HCT116 (cell line): ENCODE results near the gene CHPT1.

Experiments
- CTCF ChIP-seq, 3 experiments: fragments of 200-600 bp in 1 of 3; sonication (generic) in 1 of 3; IDR thresholded peaks in 2 of 3; conservative IDR thresholded peaks in 1 of 3; 2 replicates each; pipeline ENCODE4 v1.5.1; 2012 to 2017; ENCODE audit warnings: low read depth in 2 of 3, low read length in 2 of 3, antibody characterized with exemption in 1 of 3, borderline replicate concordance in 1 of 3, control low read depth in 1 of 3, mild to moderate bottlenecking in 1 of 3, mixed read lengths in 1 of 3, mixed run types in 1 of 3, moderate library complexity in 1 of 3; ENCODE audit not compliant: insufficient read depth in 1 of 3
- EGR1 ChIP-seq: IDR thresholded peaks from 2 replicates; pipeline ENCODE4 v1.6.1; 2012; ENCODE audit warnings: low read depth
- EZH2phosphoT487 ChIP-seq: fragments of 200-600 bp; IDR thresholded peaks from 2 replicates; pipeline ENCODE4 v1.6.1; 2018; ENCODE audit warnings: antibody characterized with exemption, borderline replicate concordance
- POLR2A ChIP-seq: IDR thresholded peaks from 2 replicates; pipeline ENCODE4 v1.7.0; 2011; ENCODE audit warnings: borderline replicate concordance; ENCODE audit not compliant: insufficient read depth, insufficient read length; ENCODE audit errors: extremely low read depth
- POLR2AphosphoS5 ChIP-seq: IDR thresholded peaks from 2 replicates; pipeline ENCODE4 v1.6.1; 2011; ENCODE audit warnings: mild to moderate bottlenecking, low read depth, low read length, moderate library complexity
- ZNF274 ChIP-seq: fragments of 200-500 bp; sonication (Bioruptor generic); IDR thresholded peaks from 2 replicates; pipeline ENCODE4 v1.6.1; 2014; ENCODE audit warnings: mild to moderate bottlenecking, low read depth, low read length, inconsistent platforms
- TF ChIP-seq, protein P1 (sequence below): IDR thresholded peaks from 2 replicates; pipeline ENCODE4 v1.6.1; 2011; ENCODE audit warnings: mild to moderate bottlenecking, low read length, moderate library complexity; ENCODE audit not compliant: insufficient replicate concordance; ENCODE audit errors: extremely low read depth
- TF ChIP-seq, protein P2 (sequence below): IDR thresholded peaks from 2 replicates; pipeline ENCODE4 v1.6.1; 2012

- TF ChIP-seq POLR2AphosphoS5 (no peak), ZNF274 (no peak), CTCF (IDR thresholded peaks at IDR 0.05 in 2 of 3, conservative IDR thresholded peaks at IDR 0.05 in 1 of 3; ENCODE audit: borderline replicate concordance in 1 of 3, insufficient read depth in 1 of 3, low read depth in 2 of 3, low read length in 2 of 3) (0 out of 6 replicates have a peak, but pooled peaks of 1 of the 3 experiments have one; percentile 4), EZH2phosphoT487 (no peak), POLR2A (no peak), EGR1 (no peak)
- TF ChIP-seq, protein P1, sequence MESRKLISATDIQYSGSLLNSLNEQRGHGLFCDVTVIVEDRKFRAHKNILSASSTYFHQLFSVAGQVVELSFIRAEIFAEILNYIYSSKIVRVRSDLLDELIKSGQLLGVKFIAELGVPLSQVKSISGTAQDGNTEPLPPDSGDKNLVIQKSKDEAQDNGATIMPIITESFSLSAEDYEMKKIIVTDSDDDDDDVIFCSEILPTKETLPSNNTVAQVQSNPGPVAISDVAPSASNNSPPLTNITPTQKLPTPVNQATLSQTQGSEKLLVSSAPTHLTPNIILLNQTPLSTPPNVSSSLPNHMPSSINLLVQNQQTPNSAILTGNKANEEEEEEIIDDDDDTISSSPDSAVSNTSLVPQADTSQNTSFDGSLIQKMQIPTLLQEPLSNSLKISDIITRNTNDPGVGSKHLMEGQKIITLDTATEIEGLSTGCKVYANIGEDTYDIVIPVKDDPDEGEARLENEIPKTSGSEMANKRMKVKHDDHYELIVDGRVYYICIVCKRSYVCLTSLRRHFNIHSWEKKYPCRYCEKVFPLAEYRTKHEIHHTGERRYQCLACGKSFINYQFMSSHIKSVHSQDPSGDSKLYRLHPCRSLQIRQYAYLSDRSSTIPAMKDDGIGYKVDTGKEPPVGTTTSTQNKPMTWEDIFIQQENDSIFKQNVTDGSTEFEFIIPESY = no peak
- TF ChIP-seq, protein P2, sequence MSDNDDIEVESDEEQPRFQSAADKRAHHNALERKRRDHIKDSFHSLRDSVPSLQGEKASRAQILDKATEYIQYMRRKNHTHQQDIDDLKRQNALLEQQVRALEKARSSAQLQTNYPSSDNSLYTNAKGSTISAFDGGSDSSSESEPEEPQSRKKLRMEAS = no peak
Measured at GRCh38 chr12:101767537-101767936, 70.1 kb downstream of the CHPT1 start.
